ENCODE measurements around the gene GNPTG.
A peak's percentile ranks its signal among the peaks of the same experiment; 100 is the strongest.

Gene GNPTG

GRCh38 chr16:1375298-1375640 lies 23.5 kb downstream of the GNPTG start:
- no peak for DNase-seq

DNA sequence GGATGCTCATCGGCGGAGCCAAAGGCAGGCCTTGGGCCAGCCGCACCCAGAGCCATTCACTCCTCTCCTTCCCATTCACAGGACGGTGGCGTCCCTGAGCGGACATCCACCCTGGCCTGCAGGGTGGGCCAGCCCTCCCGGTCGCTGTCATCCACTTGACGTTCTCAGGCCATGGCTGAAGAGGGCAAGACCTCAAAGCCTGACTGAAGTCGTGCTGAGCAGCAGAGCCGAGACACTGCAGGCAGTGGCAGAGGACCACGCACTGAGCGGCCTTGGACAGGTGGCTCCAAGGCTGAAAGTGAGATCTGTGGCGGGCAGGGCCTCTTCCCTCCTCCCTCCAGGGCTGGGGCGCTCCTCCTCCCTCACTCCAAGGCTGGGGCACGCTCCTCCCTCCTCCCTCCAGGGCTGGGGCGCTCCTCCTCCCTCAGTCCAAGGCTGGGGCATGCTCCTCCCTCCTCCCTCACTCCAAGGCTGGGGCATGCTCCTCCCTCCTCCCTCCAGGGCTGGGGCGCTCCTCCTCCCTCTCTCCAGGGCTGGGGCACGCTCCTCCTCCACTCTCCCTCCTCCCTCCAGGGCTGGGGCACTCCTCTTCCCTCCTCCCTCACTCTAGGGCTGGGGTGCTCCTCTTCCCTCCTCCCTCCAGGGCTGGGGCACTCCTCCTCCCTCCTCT lies 24.1 kb downstream of the GNPTG start:
- DNase-seq = no peak

DNA sequence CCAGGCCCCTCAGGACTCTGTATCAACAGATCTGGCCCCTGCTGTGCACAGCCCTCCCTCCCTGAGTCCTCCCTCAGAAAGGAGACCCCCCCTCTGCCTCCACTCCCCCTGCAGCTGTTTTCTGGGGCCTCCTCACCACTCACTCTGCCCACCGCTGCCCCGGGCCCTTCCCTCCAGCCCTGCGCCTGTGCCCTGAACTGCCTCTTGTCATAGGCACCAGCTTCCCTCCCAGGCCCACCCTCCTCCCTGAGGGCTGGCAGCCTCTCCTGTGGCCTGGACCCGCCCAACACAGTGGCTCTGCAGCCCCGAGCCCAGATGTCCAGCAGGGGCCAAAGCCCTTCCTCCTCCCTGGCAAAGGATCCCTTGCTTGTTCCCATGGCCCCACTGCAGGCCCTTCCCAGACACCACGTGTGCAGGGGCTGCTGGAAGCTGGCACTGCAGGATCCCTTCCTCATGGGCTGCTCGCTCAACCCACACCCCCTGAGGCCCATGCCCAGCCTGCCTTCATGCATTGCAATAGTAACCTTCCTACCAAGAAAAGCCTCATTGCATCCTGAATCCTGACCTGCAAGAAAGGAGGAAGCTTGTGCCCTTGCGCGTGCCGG lies 25.8 kb downstream of the GNPTG start:
- DNase-seq = no peak

- no peak for DNase-seq
These were observed 26.5 kb downstream of the GNPTG start for GRCh38 chr16:1378087-1378803.

DNA sequence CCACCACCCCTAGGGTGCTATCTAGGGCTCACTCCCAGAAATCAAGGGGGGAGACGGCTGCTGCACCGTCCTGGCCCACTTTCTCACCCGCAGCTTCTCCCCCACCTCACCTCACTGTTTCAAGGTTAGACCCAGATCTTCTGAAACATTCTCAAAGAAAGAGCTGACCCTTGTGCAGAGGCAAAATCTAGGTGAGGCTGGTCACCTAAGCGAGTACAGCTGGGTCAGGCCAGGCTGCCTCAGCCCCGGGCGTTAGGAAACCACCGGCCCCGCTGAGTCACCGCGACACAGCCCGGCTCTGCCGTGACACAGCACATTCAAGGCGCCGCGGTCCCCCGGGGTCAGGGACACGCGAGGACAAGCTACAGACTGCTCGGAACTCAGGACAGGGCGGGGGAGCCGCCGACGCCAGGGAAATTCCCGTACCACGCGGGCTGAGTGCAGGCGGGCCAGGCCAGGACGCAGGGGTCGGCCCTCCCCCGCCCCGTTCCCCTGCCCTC lies 27.1 kb downstream of the GNPTG start:
- DNase-seq = peak; percentile 81

DNA sequence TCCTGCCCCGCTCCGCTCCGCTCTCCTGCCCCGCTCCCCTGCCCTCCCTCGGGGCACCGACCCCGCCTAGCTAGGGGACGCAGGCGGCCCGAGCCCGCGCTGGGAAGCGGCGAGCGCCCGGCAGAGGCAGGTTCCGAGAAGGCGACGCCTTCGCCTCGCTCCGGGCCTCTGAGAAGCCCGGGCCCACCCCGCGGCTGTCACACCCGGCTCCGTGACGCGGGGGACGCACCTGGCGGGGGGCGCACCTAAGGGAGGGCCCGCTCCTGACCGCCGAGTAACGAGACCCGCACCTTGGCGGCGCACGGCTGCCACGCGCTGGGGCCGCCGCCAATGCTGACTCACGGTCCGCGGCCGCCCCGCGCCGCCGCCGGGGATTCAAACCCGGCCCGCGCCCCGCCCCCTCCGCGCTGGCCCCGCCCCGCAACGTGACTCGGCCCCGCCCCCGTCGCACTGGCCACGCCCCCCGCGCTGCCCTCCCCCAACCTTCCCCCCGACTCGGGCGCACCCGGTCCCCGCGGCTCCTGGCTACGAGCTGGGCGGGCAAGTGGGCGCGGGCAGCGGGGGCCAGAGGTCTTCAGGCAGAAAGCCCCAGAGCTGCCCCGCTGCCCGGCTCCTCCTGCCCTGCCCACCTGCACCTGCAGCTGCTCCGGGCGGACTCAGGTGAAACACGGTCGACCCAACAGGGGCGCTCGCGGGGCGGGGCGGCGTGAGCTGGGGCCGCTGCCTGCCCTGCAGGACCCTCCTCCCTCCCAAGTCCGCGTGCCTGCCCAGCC lies 27.8 kb downstream of the GNPTG start:
- DNase-seq = peak; percentile 84

DNA sequence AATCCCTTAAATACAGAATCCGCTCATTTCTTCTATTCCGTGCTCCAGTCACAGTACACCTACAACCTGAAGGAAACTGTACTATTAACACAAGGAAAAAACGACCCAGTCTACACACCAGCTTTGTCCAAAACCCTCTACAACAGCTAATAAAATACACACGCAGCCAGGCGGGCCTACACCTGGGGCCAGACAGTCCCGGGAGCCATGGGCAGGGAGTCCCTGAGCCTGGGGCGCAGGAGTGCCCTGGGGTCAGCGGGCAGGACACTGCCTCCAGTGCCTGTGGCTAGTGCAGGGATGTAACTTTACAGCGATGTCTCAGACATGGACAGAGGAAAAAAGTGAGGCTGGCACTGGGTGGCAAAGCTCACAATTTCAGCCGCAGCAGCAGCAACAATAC lies 28.5 kb downstream of the GNPTG start:
- no peak for DNase-seq

GRCh38 chr16:1381612-1382406 lies 30.1 kb downstream of the GNPTG start:
- no peak for DNase-seq

DNA sequence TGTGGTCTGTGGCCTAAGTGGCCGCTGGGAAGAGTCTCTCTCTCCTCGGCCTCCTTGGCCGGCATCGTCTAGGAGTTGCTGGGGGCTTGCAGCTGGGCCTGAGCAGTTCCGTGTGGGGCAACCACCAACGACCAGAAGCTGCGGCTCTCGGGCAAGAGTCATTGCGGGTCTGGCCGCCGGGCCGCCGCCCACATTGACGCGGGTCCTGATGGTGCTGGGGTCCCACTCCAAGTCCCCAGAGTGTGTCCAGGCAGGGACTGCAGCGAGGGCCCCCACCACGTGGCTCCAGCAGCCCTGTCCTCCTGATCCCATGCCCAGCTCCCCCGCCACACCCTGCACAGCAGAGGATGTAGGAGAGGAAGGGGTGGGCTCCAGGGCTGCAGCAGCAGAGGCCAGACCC lies 31.8 kb downstream of the GNPTG start:
- no peak for DNase-seq

GRCh38 chr16:1385232-1385631 lies 33.5 kb downstream of the GNPTG start:
- DNase-seq = no peak

- DNase-seq = no peak
These were observed 35.6 kb downstream of the GNPTG start for GRCh38 chr16:1387331-1387730.

DNA sequence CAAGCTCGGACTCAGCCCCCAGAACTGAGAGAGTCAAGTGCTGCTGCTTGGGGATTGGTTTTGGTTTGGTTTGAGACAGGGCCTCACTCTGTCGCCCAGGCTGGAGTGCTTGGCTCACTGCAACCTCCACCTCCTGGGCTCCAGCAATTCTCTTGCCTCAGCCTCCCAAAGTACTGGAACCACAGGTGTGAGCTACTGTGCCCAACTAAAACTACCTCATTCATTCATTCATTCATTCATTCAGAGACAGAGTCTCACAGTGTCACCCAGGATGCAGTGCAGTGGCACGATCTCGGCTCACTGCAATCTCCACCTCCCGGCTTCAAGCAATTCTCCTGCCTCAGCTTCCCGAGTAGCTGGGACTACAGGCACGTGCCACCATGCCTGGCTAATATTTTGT lies 38.0 kb downstream of the GNPTG start:
- no peak for DNase-seq

GRCh38 chr16:1390239-1390779 lies 38.6 kb downstream of the GNPTG start:
- DNase-seq = no peak

DNA sequence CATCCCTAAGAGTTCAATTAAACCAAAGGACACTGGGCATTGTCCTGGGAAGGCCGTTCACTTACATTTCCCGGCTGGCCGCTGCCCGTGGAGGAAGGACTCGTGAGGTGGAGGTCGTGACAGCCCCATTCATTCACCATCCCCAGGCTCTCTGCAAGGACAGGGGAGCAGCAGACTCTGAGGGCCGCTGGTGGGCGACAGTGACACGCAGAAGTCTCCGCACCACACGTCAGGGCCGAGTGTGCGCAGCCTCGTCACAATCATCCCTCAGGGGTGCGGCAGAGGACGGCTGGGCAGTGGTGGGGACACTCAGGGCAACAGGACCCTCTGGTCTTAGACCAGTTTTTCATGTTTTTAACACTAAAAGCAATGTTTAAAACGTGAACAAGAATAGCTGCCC lies 41.1 kb downstream of the GNPTG start:
- no peak for DNase-seq

DNA sequence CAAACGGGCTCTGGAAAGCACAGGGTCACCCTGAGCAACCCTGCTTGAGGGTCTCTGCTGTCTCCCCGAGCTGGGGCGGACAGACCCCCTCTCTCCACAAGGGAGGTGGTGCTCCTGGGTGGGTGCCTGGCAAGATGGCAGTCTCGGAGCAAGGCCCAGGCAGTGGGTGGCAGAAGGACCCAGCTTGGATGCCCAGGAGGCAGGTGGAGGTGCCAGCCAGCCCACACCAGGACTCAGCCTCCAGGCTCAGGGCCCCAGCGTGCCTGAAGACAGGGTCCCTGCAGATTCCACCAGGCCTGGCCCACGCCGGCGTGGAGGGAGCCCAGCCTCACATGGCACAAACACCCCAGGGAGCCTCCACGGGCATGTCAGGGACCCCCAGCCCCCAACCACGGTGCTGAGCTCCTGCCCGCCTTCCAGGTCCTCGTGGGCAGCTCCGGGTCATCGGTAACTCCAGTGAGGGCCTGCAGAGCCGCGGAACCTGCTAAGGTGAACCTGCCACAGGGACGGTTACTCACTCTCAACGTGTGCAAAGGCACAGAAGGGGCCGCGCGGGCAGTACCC lies 42.0 kb downstream of the GNPTG start:
- no peak for DNase-seq

- no peak for DNase-seq
These were observed 42.7 kb downstream of the GNPTG start for GRCh38 chr16:1394367-1394951.

DNA sequence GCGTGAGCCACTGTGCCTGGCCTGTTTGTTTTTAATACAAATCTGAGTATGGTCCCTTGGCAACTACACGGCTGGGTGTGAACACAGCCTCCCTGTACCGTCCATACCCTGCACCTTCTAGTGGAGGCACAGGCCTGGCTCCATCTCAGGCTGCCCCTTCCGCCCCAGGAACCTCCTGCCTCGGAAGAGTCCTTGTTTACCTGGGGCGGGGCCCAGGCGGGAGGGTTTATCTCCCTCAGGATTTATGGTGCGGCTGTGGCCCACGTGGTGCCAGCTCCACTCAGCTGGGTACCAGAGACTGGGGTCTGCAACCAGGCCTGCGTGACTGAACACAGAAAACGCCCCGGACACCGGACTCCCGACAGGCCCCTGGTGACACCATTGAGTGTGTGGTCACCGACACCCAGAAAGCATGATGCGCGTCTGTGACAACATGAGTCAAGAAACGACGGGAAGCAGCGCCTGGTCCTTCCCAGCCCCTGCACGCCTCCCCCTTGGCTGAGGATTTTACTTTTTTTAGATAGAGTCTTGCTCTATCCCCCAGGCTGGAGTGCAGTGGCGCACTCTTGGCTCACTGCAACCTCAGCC lies 43.8 kb downstream of the GNPTG start:
- no peak for DNase-seq

- DNase-seq = no peak
These were observed 46.0 kb downstream of the GNPTG start for GRCh38 chr16:1397779-1398178.

- no peak for DNase-seq
These were observed 46.6 kb downstream of the GNPTG start for GRCh38 chr16:1398351-1398750.

DNA sequence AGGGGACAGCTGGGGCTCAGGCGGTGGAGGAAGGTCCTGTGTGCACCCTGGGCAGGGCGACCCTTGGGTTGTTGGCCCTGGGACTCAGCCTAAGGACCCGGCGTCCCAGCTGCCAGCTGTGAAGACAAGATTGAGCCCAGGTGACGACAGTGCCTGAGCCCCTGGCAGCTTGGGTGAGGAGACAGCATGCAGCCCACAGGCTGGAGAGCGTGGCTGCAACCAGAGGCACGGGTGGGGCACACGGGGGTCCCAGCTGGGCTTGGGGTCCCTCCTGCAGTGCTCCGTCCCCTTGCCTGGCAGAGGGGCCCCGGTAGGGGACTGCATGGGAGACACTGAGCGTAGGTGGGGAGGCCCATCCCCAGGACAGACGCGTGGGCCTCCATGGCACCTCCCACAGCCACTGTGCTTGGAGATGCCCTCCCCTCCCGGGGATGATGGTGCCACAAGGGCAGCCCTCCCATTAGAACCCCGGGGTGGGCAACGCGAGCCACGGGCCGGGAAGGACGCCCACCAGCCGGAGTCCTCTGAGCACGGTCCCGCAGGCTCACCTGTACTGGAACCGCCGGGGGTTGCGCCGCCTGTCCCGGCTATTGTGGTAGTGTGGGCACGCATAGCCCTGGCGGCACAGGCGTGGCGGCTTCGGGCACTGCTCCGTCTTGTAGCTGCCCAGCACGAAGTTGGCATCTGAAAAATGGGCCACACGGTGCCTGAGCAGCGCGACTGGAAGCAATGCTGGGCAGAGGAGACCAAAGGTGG lies 47.3 kb downstream of the GNPTG start:
- no peak for DNase-seq
